A549 (cell line): ENCODE data around the gene SPDYE4.

Experiments used
- CEBPB ChIP-seq, 2 experiments: fragments of >200 bp in 1 of 2; sonication (Bioruptor Twin) in 1 of 2; formaldehyde crosslinking in 1 of 2; IDR thresholded peaks; 2 replicates each; pipeline ENCODE4 v1.6.1; 2012 to 2016
- CTCF ChIP-seq: fragments of >200 bp; sonication (Bioruptor Twin); formaldehyde crosslinking; IDR thresholded peaks from 3 replicates; pipeline ENCODE4 v1.5.1; 2016
- KDM1A ChIP-seq: fragments of 200-600 bp; sonication (generic); IDR thresholded peaks from 2 replicates; pipeline ENCODE4 v1.6.1; 2016; ENCODE audit warnings: low read depth, mild to moderate bottlenecking
- MAFK ChIP-seq: fragments of 450-650 bp; IDR thresholded peaks from 2 replicates; pipeline ENCODE4 v1.6.1; 2014; ENCODE audit not compliant: partially characterized antibody
- PBX3 ChIP-seq: IDR thresholded peaks from 2 replicates; pipeline ENCODE4 v1.6.1; 2012
- POLR2A ChIP-seq: IDR thresholded peaks from 2 replicates; pipeline ENCODE4 v1.6.1; 2012; ENCODE audit warnings: mild to moderate bottlenecking, low read length
- RAD21 ChIP-seq, 2 experiments: fragments of >200 bp in 1 of 2; sonication (Bioruptor Twin) in 1 of 2; formaldehyde crosslinking in 1 of 2; IDR thresholded peaks in 1 of 2; conservative IDR thresholded peaks in 1 of 2; 2 replicates in 1 of 2; 3 replicates in 1 of 2; pipeline ENCODE4 v1.6.1; 2012 to 2018; ENCODE audit warnings: inconsistent platforms in 1 of 2
- REST ChIP-seq: fragments of 200-600 bp; sonication (generic); IDR thresholded peaks from 2 replicates; pipeline ENCODE4 v1.6.1; 2016; ENCODE audit warnings: antibody characterized with exemption, mild to moderate bottlenecking, moderate library complexity
- RFX5 ChIP-seq: fragments of 450-650 bp; IDR thresholded peaks from 2 replicates; pipeline ENCODE4 v1.7.1; 2014; ENCODE audit warnings: antibody characterized with exemption, mild to moderate bottlenecking, moderate library complexity
- USF2 ChIP-seq: fragments of 450-650 bp; IDR thresholded peaks from 2 replicates; pipeline ENCODE4 v1.6.1; 2014; ENCODE audit warnings: antibody characterized with exemption

- TF ChIP-seq RFX5, result no peak
- TF ChIP-seq CTCF, result no peak
- TF ChIP-seq POLR2A, result no peak
- TF ChIP-seq USF2, result no peak
- TF ChIP-seq RAD21 (conservative IDR thresholded peaks at IDR 0.05 in 1 of 2, IDR thresholded peaks at IDR 0.05 in 1 of 2), result no peak
- no peak for TF ChIP-seq KDM1A
- TF ChIP-seq CEBPB (IDR thresholded peaks at IDR 0.05), result no peak
- TF ChIP-seq PBX3, result no peak
- no peak for TF ChIP-seq MAFK
- TF ChIP-seq REST, result no peak
These were observed 28.9 kb downstream of the SPDYE4 start for GRCh38 chr17:8729421-8729820.
